HG03342 (cell line): ENCODE results near the gene TMEM201.
"Not testable (repeated sequence)": the region's sequence is repeated elsewhere in the genome, so short reads cannot be mapped to it uniquely, and the experiment has no call there.

Source experiments
- ATAC-seq: cut with Tn5 transposase; IDR thresholded peaks from one replicate; pipeline ENCODE4 v1.9.1; 2021; ENCODE audit warnings: mild to moderate bottlenecking, moderate library complexity; ENCODE audit not compliant: unreplicated experiment

TMEM201 gene

GRCh38 chr1:9618909-9619679, 30.4 kb downstream of the TMEM201 start:
- no peak for ATAC-seq

DNA sequence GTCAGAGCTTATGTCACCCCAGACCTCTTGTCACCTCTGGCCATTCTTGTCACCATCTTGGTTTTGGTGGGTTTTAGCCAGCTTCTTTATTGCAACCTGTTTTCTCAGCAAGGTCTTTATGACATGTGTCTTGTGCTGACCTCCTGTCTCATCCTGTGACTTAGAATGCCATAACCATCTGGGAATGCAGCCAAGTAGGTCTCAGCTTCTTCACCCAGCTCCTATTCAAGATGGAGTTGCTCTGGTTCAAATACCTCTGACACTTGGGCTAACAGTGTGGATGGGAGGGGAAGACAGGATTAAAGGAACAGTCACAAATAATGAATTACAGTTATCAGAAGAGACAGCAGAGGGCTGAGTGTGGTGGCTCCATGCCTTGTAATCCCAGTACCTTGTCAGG, 32.3 kb downstream of the TMEM201 start:
- ATAC-seq = no peak

- no peak for ATAC-seq
Observed at GRCh38 chr1:9624081-9624480, 35.4 kb downstream of the TMEM201 start.

DNA sequence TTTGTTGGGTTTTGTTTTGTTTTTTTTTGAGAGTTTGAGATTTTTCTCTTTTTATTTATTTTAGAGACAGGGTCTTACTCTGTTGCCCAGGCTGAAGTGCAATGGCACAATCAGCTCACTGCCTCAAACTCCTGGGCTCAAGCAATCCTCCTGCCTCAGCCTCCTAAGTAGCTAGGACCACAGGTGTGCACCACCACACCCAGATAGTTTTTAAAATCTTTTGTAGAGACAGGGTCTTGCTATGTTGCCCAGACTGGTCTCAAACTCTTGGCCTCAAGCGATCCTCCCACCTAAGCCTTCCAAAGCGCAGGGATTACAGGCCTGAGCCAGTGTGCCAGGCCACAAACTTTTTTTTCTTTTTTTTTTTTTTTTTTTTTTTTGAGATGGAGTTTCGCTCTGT, 36.3 kb downstream of the TMEM201 start:
- ATAC-seq = not testable (repeated sequence)

GRCh38 chr1:9626201-9626608, 37.5 kb downstream of the TMEM201 start:
- peak; percentile 31 for ATAC-seq

GRCh38 chr1:9628541-9629444, 40.1 kb downstream of the TMEM201 start:
- ATAC-seq = no peak

GRCh38 chr1:9629445-9630201, 40.9 kb downstream of the TMEM201 start:
- peak; percentile 30 for ATAC-seq

GRCh38 chr1:9630331-9631111, 41.8 kb downstream of the TMEM201 start:
- ATAC-seq = no peak

GRCh38 chr1:9631613-9632012, 42.9 kb downstream of the TMEM201 start:
- no peak for ATAC-seq

DNA sequence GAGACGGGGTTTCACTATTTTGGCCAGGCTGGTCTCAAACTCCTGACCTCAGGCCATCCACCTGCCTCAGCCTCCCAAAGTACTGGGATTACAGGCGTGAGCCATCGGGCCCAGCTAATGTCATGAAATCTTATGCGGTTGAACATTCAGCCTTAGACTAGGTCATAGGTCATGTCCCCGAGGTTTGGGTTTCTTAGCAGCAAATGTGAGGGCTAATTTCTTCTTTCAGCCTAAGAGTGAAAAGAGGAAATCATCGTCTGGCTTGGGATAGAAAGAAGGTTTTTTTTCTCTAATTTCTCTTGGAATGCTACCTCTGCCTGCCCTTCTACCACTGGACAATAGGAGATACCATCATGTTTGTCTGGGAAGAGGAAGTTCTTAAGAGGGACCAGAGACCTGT, 44.8 kb downstream of the TMEM201 start:
- ATAC-seq = no peak

GRCh38 chr1:9634582-9634981, 45.9 kb downstream of the TMEM201 start:
- no peak for ATAC-seq

GRCh38 chr1:9639227-9639626, 50.5 kb downstream of the TMEM201 start:
- ATAC-seq = no peak

GRCh38 chr1:9643351-9644256, 54.9 kb downstream of the TMEM201 start:
- ATAC-seq = no peak

DNA sequence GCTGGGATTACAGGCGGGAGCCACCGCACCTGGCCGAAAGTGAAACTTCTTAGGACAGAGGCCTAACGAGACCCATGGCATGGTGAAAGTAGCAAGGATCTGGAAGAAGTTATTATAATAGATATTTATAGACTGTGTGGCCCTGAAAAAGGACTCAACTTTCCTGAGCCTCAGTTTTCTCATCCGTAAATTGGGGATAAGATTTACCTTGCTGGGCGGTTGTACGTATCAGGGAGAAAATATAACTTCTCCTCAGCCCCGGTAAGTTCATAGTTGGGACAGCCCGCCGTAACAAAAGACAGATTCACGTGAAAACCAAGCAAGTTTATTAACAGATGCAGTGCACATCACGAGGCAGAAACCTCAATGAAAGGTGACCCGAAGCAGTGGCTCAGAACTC, 57.3 kb downstream of the TMEM201 start:
- ATAC-seq = no peak

- ATAC-seq = no peak
Observed at GRCh38 chr1:9648171-9648570, 59.5 kb downstream of the TMEM201 start.

DNA sequence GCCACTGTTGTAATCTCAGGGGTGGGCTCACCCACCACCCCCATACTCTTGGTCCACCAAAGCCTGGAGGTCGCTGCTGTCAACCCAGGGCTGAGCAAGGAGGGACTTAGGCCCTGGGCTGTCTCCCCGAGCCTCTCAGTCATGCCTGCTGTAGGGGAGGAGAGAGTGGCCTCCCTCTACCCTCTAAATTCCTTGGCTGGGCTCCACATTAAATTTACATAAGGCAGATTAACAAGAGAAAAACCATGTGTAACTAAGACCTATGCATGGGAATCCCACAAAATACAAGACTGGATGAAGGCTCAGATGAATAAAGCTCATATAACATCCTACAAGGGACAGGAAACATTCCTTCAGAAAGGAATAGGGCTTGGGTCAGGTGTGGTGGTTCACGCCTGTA, 61.1 kb downstream of the TMEM201 start:
- no peak for ATAC-seq

- ATAC-seq = no peak
Observed at GRCh38 chr1:9651220-9651564, 62.5 kb downstream of the TMEM201 start.

GRCh38 chr1:9651565-9652378, 63.1 kb downstream of the TMEM201 start, which contains the start of gene PIK3CD:
Gene PIK3CD, plus strand, starts transcription at chr1:9651731. Its CDS starts 58,725 bp downstream, at chr1:9710456.
- ATAC-seq = peak; percentile 30
